ES-I3 (cell line): ENCODE measurements around the gene KCND3.

Source experiments
- H3K36me3 ChIP-seq: 2 replicates; pipeline ENCODE4 v1.6.1; 2013; ENCODE audit warnings: mild to moderate bottlenecking, low read length, control low read depth, moderate library complexity; ENCODE audit not compliant: insufficient read depth
- H3K4me1 ChIP-seq: 2 replicates; pipeline ENCODE4 v1.6.1; 2013; ENCODE audit warnings: mild to moderate bottlenecking, control low read depth, low read length; ENCODE audit not compliant: insufficient read depth
- H3K9ac ChIP-seq: 2 replicates; pipeline ENCODE4 v1.6.1; 2013; ENCODE audit warnings: low read depth, mild to moderate bottlenecking, low read length, moderate library complexity
- H3K9me3 ChIP-seq: 2 replicates; pipeline ENCODE4 v1.6.1; 2013; ENCODE audit warnings: mild to moderate bottlenecking, low read length, moderate library complexity; ENCODE audit not compliant: control insufficient read depth, insufficient read depth

KCND3 gene

DNA sequence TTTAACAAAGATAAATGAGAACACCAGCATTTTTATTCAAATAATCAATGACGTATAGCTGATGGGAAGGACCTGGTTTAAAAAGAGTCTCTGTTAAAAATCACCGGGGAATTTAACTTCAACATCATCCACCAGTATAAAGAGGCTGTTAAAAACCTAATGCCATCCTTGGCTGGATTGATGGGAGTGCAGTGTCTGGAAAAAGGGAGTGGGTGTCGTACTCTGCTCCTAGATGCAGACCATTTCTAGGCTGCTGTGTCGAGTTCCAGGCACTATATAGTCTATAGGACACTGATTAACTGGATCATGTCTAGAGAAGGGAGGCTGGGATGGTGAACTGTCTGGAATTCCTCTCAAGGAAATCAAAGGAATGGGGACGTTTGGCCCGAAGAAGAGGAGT is 197.7 kb downstream of the KCND3 start:
- H3K9ac ChIP-seq = no peak overlapping the region
- H3K9me3 ChIP-seq = no peaks in the 10 kb centered on the region
- no peaks in the 10 kb centered on the region; the same call in 1 of the 2 replicates for H3K36me3 ChIP-seq
- H3K4me1 ChIP-seq = 0 out of 2 replicates have a peak, but pooled peaks cover 8% of the 10 kb centered on the region

DNA sequence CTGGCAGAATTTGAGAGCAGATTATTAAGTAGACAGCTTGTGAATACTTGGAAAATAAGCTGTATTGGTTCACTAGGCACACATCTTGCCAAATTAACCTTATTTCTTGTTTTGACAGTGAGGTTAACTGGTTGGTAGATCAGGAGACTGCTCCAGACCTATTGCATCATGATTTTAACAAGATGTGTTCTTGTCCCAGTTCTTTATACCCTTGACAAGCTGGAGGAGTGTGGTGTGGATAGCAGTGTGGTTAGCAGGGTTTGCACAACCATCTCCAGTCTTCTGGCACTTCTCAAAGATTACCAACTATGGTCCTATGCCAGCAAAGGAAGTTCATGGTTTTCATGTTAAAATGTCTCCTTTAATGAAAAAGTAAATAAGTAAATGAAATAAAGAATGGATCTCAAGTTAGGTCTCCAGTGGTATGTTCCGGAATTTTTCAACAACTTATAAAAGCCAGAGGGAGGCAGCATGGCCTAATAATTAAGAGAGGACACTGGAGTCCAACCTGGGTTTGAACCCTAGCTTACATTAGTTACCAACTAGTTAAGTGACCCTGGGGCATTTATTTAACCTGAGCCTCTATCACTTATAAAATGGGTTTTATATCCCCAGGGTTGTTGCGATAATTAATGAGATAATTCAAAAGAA is 199.7 kb downstream of the KCND3 start:
- Histone ChIP-seq H3K9me3 (no peaks in the 10 kb centered on the region), H3K4me1 (0 out of 2 replicates have a peak, but pooled peaks cover 8% of the 10 kb centered on the region), H3K9ac (no peak overlapping the region), H3K36me3 (no peaks in the 10 kb centered on the region; the same call in 1 of the 2 replicates)

DNA sequence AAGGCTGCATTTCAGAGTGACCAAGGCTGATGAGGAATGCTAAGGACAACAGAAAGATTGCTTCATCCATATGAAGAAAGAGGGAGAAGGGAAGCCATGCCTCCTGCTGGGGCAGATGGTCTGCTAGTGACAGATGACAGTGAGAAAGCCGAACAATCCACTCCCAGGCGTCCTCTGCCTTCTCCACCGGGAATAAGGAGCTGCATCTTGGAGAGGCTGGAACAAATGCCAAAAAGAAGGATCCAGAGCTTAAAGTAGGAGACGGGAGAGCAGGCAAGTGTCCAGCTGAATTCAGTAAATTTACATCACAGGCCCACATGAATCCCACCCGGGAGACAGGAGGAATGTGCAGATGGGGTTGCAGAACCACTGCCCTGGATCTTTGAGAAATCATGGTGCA is 200.3 kb downstream of the KCND3 start:
- no peaks in the 10 kb centered on the region for H3K9me3 ChIP-seq
- H3K4me1 ChIP-seq = 0 out of 2 replicates have a peak, but pooled peaks cover 8% of the 10 kb centered on the region
- H3K9ac ChIP-seq = no peak overlapping the region
- H3K36me3 ChIP-seq = no peaks in the 10 kb centered on the region; the same call in 1 of the 2 replicates

DNA sequence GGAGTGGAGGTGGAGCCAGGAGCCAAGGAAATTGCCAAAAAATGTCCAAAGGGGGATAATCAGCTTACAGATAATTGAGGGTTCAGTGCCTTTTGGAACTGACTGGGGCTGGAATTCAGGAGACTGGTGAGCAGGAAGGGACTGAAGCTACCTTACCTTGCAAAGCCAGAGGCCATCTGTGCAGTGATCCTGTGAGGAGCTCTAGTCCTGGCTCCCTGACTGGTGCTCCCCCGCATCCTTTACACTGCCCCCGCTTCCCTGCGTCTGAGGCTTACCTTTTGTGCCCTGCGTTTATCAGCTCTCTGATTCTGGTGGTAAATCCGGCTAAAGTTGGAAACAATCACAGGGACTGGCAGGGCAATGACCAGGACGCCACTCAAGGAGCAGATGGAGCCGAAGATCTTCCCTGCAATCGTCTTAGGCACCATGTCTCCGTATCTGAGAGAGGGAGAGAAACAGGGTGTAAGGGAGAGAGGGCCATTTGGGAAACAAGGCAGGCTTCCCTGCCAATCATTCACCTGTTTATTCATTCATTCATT is 202.7 kb downstream of the KCND3 start:
- Histone ChIP-seq H3K36me3 (no peaks in the 10 kb centered on the region; the same call in 1 of the 2 replicates), H3K9ac (no peak overlapping the region), H3K4me1 (0 out of 2 replicates have a peak, but pooled peaks cover 1% of the 10 kb centered on the region), H3K9me3 (no peaks in the 10 kb centered on the region)

DNA sequence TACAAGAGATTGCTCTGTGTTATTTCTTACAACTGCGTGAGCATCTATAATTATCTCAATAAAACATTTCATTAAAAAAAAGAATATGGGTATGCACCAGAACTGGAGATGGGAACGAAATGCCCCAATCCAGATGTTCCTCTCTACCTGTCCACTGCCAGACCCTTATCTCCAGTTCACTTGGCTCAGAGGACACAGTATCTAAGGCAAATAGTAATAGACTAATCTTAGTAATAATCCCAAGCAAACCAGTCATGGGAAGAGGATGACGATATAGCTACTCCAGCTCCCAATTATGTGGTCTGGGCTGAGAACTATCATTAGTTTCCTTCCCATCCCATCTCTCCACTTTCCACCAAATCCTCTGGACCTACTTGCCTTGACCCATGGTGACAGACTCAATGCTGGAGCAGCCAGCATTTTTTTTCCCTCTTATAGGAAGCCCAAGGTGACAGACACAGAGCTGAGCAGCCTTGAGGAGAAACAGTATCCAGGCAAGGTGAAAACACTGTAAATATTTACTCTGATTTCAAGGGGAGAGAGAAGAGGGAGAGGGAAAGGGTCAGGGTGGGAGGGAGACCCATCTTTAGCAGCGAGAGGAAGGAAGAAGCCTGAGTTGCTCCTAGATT is 205.1 kb downstream of the KCND3 start:
- no peak overlapping the region for H3K9ac ChIP-seq
- no peaks in the 10 kb centered on the region; the same call in 1 of the 2 replicates for H3K36me3 ChIP-seq
- H3K9me3 ChIP-seq = no peaks in the 10 kb centered on the region
- H3K4me1 ChIP-seq = no peaks in the 10 kb centered on the region

DNA sequence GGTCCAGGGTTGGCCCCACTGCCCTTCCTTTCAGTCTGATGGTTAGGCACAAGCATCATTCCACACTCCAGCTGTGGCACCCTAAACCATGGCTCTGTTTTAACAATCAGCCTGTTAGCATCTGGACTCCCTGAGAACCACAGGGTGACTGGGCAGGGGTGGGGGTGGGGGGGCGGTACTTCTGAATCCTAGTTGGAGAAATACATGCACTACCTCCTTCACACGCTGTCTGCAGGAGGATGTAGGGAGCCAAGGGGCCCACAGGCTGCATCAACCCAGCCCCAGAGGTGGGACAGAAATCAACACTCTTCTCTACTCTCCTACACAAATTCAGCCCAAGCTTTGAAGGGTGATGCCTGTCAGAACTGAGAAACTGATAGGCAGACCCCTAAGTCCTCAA is 209.9 kb downstream of the KCND3 start:
- no peaks in the 10 kb centered on the region; the same call in 1 of the 2 replicates for H3K9me3 ChIP-seq
- H3K9ac ChIP-seq = no peak overlapping the region
- no peaks in the 10 kb centered on the region for H3K36me3 ChIP-seq
- peaks cover 10% of the 10 kb centered on the region; the same call in 1 of the 2 replicates for H3K4me1 ChIP-seq

DNA sequence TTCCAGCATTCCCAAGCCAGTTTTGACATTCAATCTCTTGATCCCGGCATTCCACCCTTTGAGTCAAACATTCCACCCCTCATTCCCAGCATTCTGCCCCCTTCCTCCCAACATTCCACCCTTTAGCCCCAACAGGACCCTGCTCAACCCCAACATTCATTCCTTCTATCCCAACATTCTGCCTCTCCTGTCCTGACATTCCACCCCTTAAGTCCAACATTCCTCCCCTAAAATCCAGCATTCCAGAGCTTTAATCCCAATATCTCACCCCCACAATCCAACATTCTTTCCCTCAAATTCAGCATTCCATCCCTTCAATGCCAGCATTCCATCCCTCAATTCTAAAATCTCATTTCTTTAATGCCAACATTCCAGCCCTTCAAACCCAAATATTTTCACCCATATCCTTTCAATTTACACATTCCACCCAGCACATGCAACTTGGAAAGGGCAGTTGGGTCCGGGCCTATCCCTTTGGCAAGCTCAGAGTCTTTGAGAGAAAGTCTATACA is 210.9 kb downstream of the KCND3 start:
- Histone ChIP-seq H3K4me1 (peaks cover 10% of the 10 kb centered on the region; the same call in 1 of the 2 replicates), H3K36me3 (no peaks in the 10 kb centered on the region), H3K9ac (no peak overlapping the region), H3K9me3 (no peaks in the 10 kb centered on the region; the same call in 1 of the 2 replicates)

DNA sequence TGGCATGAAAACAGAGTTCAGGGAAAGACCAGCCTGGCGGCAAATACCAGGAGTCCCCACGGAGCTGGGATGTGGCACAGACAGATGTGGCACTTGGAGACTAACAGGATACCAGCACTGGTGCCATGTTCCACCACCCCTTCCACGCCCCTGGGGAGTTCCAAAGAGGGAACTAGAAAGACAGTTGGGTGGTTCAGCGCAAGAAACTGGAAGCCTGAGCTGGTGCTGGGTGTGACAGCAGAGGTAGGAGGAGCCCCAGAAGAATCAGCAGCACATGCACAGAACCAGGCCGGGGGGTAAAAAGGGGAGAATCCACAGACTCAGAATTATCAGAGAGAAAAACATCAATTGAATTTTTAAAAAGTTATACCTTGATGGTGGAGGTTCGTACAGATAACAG is 211.4 kb downstream of the KCND3 start:
- no peaks in the 10 kb centered on the region; the same call in 1 of the 2 replicates for H3K9me3 ChIP-seq
- H3K36me3 ChIP-seq = no peaks in the 10 kb centered on the region
- H3K9ac ChIP-seq = no peak overlapping the region
- H3K4me1 ChIP-seq = peaks cover 10% of the 10 kb centered on the region; the same call in 1 of the 2 replicates

DNA sequence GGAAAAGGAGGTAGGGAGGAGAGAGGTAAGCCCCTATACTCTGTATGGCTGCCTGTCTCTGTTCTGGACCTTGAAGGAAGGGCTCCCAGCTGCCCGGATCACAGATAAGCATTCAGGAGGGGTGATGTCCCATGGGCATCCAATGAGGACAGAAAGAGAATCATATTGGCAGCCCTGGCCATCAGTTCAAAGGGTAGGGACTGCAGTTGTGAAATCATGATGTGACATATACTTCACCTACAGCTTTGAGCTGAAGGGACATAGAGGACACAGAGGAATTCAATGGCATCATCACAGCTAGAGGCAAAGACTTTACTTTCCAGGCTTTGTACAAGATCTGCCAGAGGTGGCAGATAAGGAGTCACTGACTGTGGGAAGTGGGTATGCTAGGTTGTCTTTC is 212.2 kb downstream of the KCND3 start:
- H3K9ac ChIP-seq = no peak overlapping the region
- no peaks in the 10 kb centered on the region; the same call in 1 of the 2 replicates for H3K9me3 ChIP-seq
- H3K4me1 ChIP-seq = peaks cover 10% of the 10 kb centered on the region; the same call in 1 of the 2 replicates
- no peaks in the 10 kb centered on the region for H3K36me3 ChIP-seq

DNA sequence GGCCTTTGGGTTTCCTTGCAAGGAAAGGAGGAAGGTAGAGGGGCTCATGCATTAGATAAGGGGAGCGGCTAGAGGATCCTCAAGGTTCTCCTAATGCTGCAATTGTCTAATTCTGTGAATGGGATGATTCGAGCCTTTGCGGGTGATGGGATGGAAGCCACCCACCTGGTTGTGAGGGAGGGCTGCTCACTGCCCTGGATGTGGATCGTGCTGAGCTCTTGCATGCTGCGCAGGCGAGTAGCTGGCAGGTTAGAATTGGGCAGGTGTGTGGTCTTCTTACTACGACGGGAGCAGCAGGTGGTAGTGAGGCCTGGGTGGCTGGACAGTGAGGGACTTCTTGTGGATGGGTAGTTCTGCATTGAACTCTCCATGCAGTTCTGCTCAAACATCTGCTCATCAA is 212.6 kb downstream of the KCND3 start:
- H3K9me3 ChIP-seq = no peaks in the 10 kb centered on the region; the same call in 1 of the 2 replicates
- no peaks in the 10 kb centered on the region for H3K36me3 ChIP-seq
- H3K4me1 ChIP-seq = peaks cover 10% of the 10 kb centered on the region; the same call in 1 of the 2 replicates
- H3K9ac ChIP-seq = no peak overlapping the region

DNA sequence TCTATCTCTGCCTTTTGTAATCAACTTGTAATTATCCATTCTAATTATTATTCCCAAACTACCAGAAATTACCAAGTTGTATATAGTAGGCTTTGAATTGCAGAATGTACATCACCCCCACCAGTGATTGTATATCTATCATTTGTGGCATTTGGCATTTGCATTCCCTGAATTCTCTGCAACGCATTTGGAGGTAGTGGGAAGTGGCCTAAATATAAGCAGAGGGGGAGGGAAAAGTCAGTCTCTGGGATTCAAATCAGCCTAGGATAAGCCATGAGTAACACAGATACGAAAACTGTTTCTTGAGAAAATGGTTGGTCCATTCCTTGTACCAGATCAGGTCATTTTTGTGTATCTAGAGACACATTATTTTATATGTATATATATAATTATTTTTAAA is 213.1 kb downstream of the KCND3 start:
- H3K4me1 ChIP-seq = peaks cover 10% of the 10 kb centered on the region; the same call in 1 of the 2 replicates
- no peaks in the 10 kb centered on the region; the same call in 1 of the 2 replicates for H3K9me3 ChIP-seq
- H3K9ac ChIP-seq = no peak overlapping the region
- no peaks in the 10 kb centered on the region for H3K36me3 ChIP-seq

DNA sequence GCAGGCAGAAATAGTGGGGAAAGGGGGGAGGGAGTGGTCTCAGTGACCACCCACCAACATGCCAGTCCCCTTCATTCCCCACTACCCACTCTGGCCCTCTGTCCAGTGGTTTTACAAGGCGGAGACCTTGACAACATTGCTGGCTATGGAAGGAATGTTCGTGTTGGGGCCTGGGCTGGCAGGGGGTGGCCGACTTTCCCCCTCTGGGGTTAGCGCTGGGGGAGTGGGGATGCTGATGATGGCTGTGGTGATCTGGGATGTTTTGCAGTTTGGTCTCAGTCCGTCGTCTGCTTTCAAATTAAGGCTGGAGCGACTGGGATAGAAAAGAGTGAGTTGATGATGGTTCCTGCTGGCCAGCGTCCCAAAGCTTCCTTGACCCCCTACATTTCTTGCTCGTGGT is 213.5 kb downstream of the KCND3 start:
- Histone ChIP-seq H3K9ac (no peak overlapping the region), H3K36me3 (no peaks in the 10 kb centered on the region), H3K4me1 (peaks cover 10% of the 10 kb centered on the region; the same call in 1 of the 2 replicates), H3K9me3 (no peaks in the 10 kb centered on the region; the same call in 1 of the 2 replicates)

DNA sequence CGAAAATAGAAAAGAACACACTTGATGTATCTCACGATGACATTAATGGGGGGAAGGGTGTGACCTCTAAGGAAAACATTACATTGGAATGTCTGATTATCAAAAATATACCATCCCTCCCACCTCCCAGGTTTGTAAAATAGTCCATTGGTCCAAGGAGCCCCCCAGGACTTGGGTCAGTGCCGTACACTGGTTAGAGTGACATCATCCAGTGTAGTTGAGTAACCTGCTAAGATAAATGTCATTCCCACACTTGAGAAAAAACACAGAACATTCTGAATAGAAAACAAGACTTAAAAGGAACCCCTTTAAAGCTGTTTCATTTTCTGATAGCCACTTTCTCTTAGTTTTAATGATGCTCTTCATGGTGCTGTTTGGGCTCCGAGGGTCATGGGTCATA is 218.6 kb downstream of the KCND3 start:
- Histone ChIP-seq H3K9me3 (no peaks in the 10 kb centered on the region), H3K36me3 (peaks cover 14% of the 10 kb centered on the region), H3K4me1 (peaks cover 2% of the 10 kb centered on the region; the same call in 1 of the 2 replicates), H3K9ac (no peak overlapping the region)

DNA sequence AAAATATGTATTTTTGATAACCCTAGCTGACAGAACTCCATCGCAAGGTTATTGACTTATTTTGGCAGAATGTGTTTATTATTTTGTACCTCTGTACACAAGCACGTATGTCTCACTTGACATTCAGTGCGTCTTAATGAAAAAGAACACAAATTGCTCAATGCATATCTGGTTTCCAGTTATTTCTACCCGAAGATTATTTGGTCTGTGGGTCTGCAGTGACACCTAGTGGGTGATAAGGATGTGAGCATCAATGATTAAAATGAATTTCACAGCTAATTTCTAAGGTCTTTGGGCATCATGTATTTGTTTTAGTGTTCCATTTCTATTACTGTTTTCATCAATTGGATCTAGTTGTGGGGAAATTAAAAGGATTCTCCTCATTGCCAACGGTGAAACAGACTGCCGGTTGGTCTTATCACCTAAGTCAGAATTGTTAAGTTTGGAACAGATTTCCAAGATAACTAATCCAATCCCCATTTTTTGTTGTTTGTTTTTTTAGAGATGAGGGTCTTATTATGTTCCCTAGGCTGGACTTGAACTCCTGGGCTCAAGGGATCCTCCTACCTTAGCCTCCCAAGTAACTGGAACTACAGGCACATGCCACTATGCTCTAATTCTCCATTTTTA is 219.8 kb downstream of the KCND3 start:
- H3K36me3 ChIP-seq = peaks cover 20% of the 10 kb centered on the region
- no peak overlapping the region for H3K9ac ChIP-seq
- H3K4me1 ChIP-seq = no peaks in the 10 kb centered on the region

More for the DNA sequence above, 219.8 kb downstream of the KCND3 start:
- H3K9me3 ChIP-seq = no peaks in the 10 kb centered on the region
